Fibroblast of villous mesenchyme (primary cell): ENCODE data around the gene EYS. TPM values are rescaled to one million over a fixed set of nuclear protein-coding genes. Genes with fewer than 3 reads are reported as not detected.

ENCODE experiments used
- DNase-seq: peaks from one replicate; pipeline ENCODE4 v3.0.0-alpha.2; 2010; ENCODE audit warnings: low read depth
- H3K4me3 ChIP-seq: 2 replicates; pipeline ENCODE4 v1.5.1; 2011; ENCODE audit warnings: low read depth, mild to moderate bottlenecking, low read length
- total RNA-seq: library from RNA; depleted of rRNA; stranded (reverse); fragments of >200 nt; gene quantifications from 2 replicates; pipeline ENCODE4 v1.2.3, GENCODE V29; 2012
- TF ChIP-seq, protein P1 (sequence below): IDR thresholded peaks from 2 replicates; pipeline ENCODE4 v1.5.1; 2012; ENCODE audit warnings: low read depth, mild to moderate bottlenecking, low read length; ENCODE audit not compliant: insufficient read depth

The EYS gene
- total RNA-seq, 1 donor, result under 0.01 TPM

DNA sequence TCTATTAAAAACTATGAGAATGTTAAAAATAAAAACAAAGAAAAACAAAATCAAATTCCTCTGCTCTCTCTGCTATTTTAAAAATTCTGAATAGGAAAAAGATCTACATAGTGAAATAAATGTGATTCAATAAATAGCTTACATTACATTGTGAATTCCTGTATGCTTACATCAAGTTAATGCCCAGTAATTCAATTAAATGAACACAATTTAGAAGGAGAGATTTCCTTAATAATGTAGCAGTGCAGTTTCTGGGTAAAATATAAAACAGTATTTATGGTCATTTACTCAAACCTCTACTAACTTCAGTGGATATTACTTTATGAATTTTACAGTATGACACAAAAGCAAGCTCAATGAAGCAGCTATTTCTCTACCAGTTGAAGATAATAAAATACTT is 594.6 kb downstream of the EYS start:
- no peak for DNase-seq
- TF ChIP-seq, protein P1, sequence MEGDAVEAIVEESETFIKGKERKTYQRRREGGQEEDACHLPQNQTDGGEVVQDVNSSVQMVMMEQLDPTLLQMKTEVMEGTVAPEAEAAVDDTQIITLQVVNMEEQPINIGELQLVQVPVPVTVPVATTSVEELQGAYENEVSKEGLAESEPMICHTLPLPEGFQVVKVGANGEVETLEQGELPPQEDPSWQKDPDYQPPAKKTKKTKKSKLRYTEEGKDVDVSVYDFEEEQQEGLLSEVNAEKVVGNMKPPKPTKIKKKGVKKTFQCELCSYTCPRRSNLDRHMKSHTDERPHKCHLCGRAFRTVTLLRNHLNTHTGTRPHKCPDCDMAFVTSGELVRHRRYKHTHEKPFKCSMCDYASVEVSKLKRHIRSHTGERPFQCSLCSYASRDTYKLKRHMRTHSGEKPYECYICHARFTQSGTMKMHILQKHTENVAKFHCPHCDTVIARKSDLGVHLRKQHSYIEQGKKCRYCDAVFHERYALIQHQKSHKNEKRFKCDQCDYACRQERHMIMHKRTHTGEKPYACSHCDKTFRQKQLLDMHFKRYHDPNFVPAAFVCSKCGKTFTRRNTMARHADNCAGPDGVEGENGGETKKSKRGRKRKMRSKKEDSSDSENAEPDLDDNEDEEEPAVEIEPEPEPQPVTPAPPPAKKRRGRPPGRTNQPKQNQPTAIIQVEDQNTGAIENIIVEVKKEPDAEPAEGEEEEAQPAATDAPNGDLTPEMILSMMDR, result no peak

DNA sequence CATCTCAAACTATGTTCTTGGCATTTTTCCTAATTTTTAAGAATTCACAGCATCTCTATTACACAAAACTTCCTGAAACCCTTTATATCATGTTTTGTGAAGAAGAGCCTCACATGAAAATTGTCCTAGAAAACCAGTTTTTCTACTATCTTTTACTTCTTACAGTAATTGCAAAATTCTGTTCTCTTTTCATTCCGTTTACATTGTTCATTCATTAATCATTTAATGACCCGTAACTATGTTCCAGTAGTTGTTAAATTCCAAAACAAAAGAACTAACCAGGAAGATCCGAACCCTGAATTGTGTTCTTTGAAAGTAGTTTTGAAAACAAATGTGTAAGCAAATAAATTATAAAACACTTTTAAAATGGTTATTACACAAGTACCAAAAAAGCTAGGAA is 597.0 kb downstream of the EYS start:
- TF ChIP-seq, protein P1, result no peak
- peak; percentile 28 for DNase-seq
- no peak overlapping the region for H3K4me3 ChIP-seq

More for the DNA sequence above, 594.6 kb downstream of the EYS start:
- H3K4me3 ChIP-seq, result no peak overlapping the region

DNA sequence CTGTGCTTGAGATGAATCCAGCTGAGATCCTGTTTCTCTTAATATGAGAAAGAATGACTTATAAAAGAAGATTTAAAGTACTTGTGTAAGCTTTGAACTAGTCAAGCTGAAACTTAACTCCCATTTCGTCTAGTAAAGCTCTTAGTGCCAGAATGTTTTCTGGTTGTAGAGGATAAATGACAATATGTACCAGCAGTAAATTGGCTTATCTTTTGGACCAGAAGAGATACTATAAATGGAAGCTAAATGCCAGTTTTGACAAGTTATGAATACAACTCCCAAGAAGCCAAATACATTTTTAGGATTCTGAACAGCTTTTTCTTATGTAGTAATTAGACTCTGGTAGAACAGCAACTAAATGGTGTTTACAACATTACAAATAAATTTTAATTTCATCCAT is 608.7 kb downstream of the EYS start:
- no peak for DNase-seq
- TF ChIP-seq, protein P1, result no peak
- H3K4me3 ChIP-seq, result no peak overlapping the region

DNA sequence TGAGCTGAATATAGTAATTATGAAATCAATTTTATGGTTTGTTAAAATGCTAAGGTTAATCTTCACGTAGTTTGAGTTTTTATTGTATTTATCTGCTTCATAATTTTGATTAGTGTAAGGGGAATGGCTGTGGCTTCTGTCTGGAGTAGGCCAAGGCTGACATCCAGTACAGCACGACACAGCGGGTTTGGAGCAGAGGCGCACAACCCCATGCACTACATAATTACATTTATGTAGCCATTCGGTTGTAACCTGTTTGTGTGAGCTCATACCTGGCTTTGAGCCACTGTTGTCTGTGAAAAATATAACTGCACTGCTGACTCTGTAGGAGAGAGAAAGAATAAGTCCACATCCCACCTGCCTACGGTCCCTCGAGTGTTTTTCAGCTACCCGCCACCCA is 615.5 kb downstream of the EYS start:
- H3K4me3 ChIP-seq, result no peak overlapping the region
- TF ChIP-seq, protein P1, result no peak
- no peak for DNase-seq

DNA sequence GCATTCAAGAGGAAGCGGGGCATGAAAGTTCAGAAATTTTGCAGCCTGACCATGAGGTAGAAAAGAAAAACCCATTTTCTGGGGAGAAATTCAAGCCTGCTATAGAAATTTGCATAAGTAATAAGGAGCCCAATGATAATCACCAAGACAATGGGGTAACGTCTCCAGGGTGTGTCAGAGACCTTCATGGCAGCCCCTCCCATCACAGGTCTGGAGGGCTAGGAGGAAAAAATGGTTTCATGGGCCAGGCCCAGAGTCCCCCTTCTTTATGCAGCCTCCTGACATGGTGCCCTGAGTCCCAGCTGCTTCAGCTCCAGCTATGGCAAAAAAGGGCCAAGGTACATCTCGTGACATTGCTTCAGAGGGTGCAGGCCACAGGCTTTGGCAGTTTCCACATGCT is 618.5 kb downstream of the EYS start:
- TF ChIP-seq, protein P1, result no peak
- no peak for DNase-seq
- H3K4me3 ChIP-seq, result no peak overlapping the region

DNA sequence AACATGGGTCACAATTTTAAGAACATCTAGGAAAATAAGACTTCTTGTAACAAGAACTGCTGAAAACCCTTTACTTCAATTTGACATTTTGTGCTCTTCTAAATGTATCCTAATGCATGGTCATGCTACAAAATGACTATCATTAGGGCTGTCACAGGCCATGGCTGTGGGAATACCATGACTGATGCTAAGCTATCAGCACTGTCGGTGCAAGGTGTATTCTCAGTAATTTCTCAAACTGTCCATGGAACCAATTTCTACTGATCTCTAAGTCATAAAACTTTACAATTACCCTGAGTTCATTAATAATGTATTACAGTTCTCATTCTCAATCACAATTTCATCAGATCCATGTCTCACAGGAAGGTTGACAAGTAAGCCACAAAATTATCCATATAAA is 625.3 kb downstream of the EYS start:
- DNase-seq, result no peak

More for the DNA sequence above, 625.3 kb downstream of the EYS start:
- TF ChIP-seq, protein P1, result no peak
- no peak overlapping the region for H3K4me3 ChIP-seq
